HEK293 (cell line): ENCODE results near the gene SNRNP70.
A peak's percentile ranks its signal among the peaks of the same experiment; 100 is the strongest.

Experiments used
- CTCF ChIA-PET: fragments of 350-600 bp; formaldehyde crosslinking; extraction: SDS; loops from one replicate; lab custom pipeline; 2021; ENCODE audit warnings: antibody characterized with exemption; lab: Yijun Ruan, JAX
- POLR2A ChIA-PET: fragments of 300-600 bp; formaldehyde crosslinking; extraction: SDS; loops from one replicate; lab custom pipeline; 2020; ENCODE audit warnings: antibody characterized with exemption, inconsistent platforms; lab: Yijun Ruan, JAX
- H3K27ac ChIP-seq: fragments of 200-500 bp; sonication (Bioruptor generic); 2 replicates; pipeline ENCODE4 v1.5.1; 2014; ENCODE audit warnings: low read depth, low read length, control low read depth, inconsistent platforms; ENCODE audit errors: extremely low read depth
- H3K36me3 ChIP-seq, 2 experiments: fragments of 200-500 bp in 1 of 2; sonication (Bioruptor generic) in 1 of 2; 1 replicate in 1 of 2; 2 replicates in 1 of 2; pipeline ENCODE4 v1.5.1; 2014 to 2017; ENCODE audit warnings: inconsistent platforms in 2 of 2, low read length in 2 of 2; ENCODE audit not compliant: control insufficient read depth in 2 of 2, insufficient read depth in 1 of 2
- H3K4me1 ChIP-seq: fragments of 200-500 bp; sonication (Bioruptor generic); 2 replicates; pipeline ENCODE4 v1.5.1; 2014; ENCODE audit warnings: mild to moderate bottlenecking, low read length, inconsistent platforms; ENCODE audit not compliant: control insufficient read depth, insufficient read depth
- H3K4me3 ChIP-seq: 2 replicates; pipeline ENCODE4 v1.5.1; 2011; ENCODE audit warnings: low read depth, mild to moderate bottlenecking, control low read depth, low read length, moderate library complexity
- H3K9me3 ChIP-seq: fragments of 200-500 bp; sonication (Bioruptor generic); 2 replicates; pipeline ENCODE4 v1.5.1; 2014; ENCODE audit warnings: low read depth, low read length, inconsistent platforms; ENCODE audit not compliant: control insufficient read depth, insufficient read depth
- BCL11B ChIP-seq: fragments of 450-650 bp; formaldehyde crosslinking; IDR thresholded peaks from 2 replicates; pipeline ENCODE4 v1.5.1; 2016; ENCODE audit warnings: low read depth, missing biosample characterization, missing genetic modification characterization
- GFI1B ChIP-seq: fragments of 450-650 bp; formaldehyde crosslinking; IDR thresholded peaks from 2 replicates; pipeline ENCODE4 v1.5.1; 2016; ENCODE audit warnings: missing biosample characterization, missing genetic modification characterization
- HOXC10 ChIP-seq: sonication (generic); formaldehyde crosslinking; IDR thresholded peaks from 2 replicates; pipeline ENCODE4 v1.8.1; 2023; ENCODE audit warnings: mild to moderate bottlenecking, missing genetic modification reagents
- IKZF3 ChIP-seq: fragments of 450-650 bp; IDR thresholded peaks from 2 replicates; pipeline ENCODE4 v1.5.0; 2018; ENCODE audit warnings: missing biosample characterization, mild to moderate bottlenecking, missing genetic modification characterization, moderate library complexity
- PRDM1 ChIP-seq: fragments of 450-650 bp; formaldehyde crosslinking; IDR thresholded peaks from 2 replicates; pipeline ENCODE4; 2016; ENCODE audit warnings: missing biosample characterization, missing genetic modification characterization
- PRDM2 ChIP-seq: fragments of 450-650 bp; formaldehyde crosslinking; IDR thresholded peaks from 2 replicates; pipeline ENCODE4 v1.5.1; 2016; ENCODE audit warnings: missing biosample characterization, missing genetic modification characterization, borderline replicate concordance
- REPIN1 ChIP-seq: fragments of 450-650 bp; formaldehyde crosslinking; IDR thresholded peaks from 2 replicates; pipeline ENCODE4 v1.5.1; 2017; ENCODE audit warnings: missing biosample characterization, missing genetic modification characterization, low read depth
- SALL2 ChIP-seq: fragments of 450-650 bp; formaldehyde crosslinking; IDR thresholded peaks from 2 replicates; pipeline ENCODE4 v1.5.0; 2017; ENCODE audit warnings: missing biosample characterization, mild to moderate bottlenecking, missing genetic modification characterization, borderline replicate concordance
- SP2 ChIP-seq: fragments of 450-650 bp; formaldehyde crosslinking; IDR thresholded peaks from 2 replicates; pipeline ENCODE4 v1.5.1; 2016; ENCODE audit warnings: missing biosample characterization, missing genetic modification characterization
- SP7 ChIP-seq: fragments of 450-650 bp; formaldehyde crosslinking; IDR thresholded peaks from 2 replicates; pipeline ENCODE4 v1.5.1; 2016; ENCODE audit warnings: missing biosample characterization, missing genetic modification characterization
- ZNF121 ChIP-seq: fragments of 450-650 bp; formaldehyde crosslinking; IDR thresholded peaks from 2 replicates; pipeline ENCODE4 v1.5.1; 2016; ENCODE audit warnings: missing biosample characterization, missing genetic modification characterization
- ZNF16 ChIP-seq: fragments of 450-650 bp; formaldehyde crosslinking; IDR thresholded peaks from 2 replicates; pipeline ENCODE4 v1.5.1; 2016; ENCODE audit warnings: low read depth, missing biosample characterization, missing genetic modification characterization
- ZNF24 ChIP-seq: fragments of 450-650 bp; formaldehyde crosslinking; IDR thresholded peaks from 2 replicates; pipeline ENCODE4 v1.5.1; 2016; ENCODE audit warnings: missing biosample characterization, missing genetic modification characterization
- ZNF266 ChIP-seq: fragments of 450-650 bp; formaldehyde crosslinking; IDR thresholded peaks from 2 replicates; pipeline ENCODE4 v1.5.1; 2016; ENCODE audit warnings: missing biosample characterization, missing genetic modification characterization, low read depth
- ZNF311 ChIP-seq: fragments of 450-650 bp; formaldehyde crosslinking; IDR thresholded peaks from 2 replicates; pipeline ENCODE4 v1.5.1; 2017; ENCODE audit warnings: missing biosample characterization, missing genetic modification characterization, borderline replicate concordance
- ZNF658 ChIP-seq: fragments of 450-650 bp; formaldehyde crosslinking; IDR thresholded peaks from 2 replicates; pipeline ENCODE4; 2016; ENCODE audit warnings: missing biosample characterization, missing genetic modification characterization
- ZNF664 ChIP-seq: fragments of 450-650 bp; formaldehyde crosslinking; IDR thresholded peaks from 2 replicates; pipeline ENCODE4 v1.5.1; 2016; ENCODE audit warnings: missing biosample characterization, missing genetic modification characterization
- ZNF677 ChIP-seq: fragments of 450-650 bp; IDR thresholded peaks from 2 replicates; pipeline ENCODE4 v1.5.0; 2018; ENCODE audit warnings: missing biosample characterization, mild to moderate bottlenecking, missing genetic modification characterization, moderate library complexity
- ZNF747 ChIP-seq: fragments of 450-650 bp; formaldehyde crosslinking; IDR thresholded peaks from 2 replicates; pipeline ENCODE4 v1.5.1; 2016; ENCODE audit warnings: missing biosample characterization, missing genetic modification characterization
- ZNF76 ChIP-seq: fragments of 450-650 bp; formaldehyde crosslinking; IDR thresholded peaks from 2 replicates; pipeline ENCODE4; 2016; ENCODE audit warnings: low read depth, missing biosample characterization, missing genetic modification characterization, borderline replicate concordance
- ZNF792 ChIP-seq: fragments of 450-650 bp; formaldehyde crosslinking; IDR thresholded peaks from 2 replicates; pipeline ENCODE4 v1.5.1; 2016; ENCODE audit warnings: missing biosample characterization, missing genetic modification characterization
- ZNF843 ChIP-seq: fragments of 450-650 bp; formaldehyde crosslinking; IDR thresholded peaks from 2 replicates; pipeline ENCODE4 v1.5.1; 2016; ENCODE audit warnings: missing biosample characterization, missing genetic modification characterization
- ZSCAN30 ChIP-seq: fragments of 450-650 bp; IDR thresholded peaks from 2 replicates; pipeline ENCODE4 v1.5.1; 2018; ENCODE audit warnings: missing biosample characterization, mild to moderate bottlenecking, missing genetic modification characterization, moderate library complexity
- TF ChIP-seq, protein P1 (sequence below): fragments of 450-650 bp; formaldehyde crosslinking; IDR thresholded peaks from 2 replicates; pipeline ENCODE4 v1.5.1; 2017; ENCODE audit warnings: missing biosample characterization, missing genetic modification characterization
- TF ChIP-seq, protein P2 (sequence below): fragments of 450-650 bp; formaldehyde crosslinking; IDR thresholded peaks from 2 replicates; pipeline ENCODE4 v1.5.1; 2016; ENCODE audit warnings: missing biosample characterization, missing genetic modification characterization, low read depth
- TF ChIP-seq, protein P3 (sequence below): fragments of 450-650 bp; formaldehyde crosslinking; IDR thresholded peaks from 2 replicates; pipeline ENCODE4 v1.5.1; 2016; ENCODE audit warnings: missing biosample characterization, missing genetic modification characterization

The SNRNP70 gene

DNA sequence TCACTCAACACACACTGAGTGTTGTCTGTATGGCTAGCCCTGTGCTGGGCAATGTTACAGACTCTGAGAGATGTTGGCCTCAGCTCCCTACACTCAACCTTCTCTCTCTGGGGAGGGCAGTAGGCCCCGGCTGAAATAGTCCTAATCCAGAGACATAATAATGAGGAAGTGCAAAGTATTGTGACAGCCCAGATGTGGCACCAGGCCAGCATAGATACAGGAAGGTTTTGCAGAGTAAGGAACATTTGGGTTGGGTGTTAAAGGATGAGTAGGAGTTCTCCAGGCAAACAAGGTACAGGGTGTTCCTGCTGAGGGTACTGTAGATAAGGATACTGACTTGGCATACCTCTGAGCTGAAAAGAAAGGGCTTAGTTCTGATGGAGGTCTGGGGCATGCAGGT, 31.3 kb downstream of the SNRNP70 start (continued):
- no peak for TF ChIP-seq PRDM2 (tag by site-specific recombination)
- no peak for TF ChIP-seq ZSCAN30
- no peak for TF ChIP-seq ZNF24 (tag by site-specific recombination)
- 0 out of 2 replicates have a peak, but pooled peaks have one; percentile 15 for TF ChIP-seq ZNF121 (tag by site-specific recombination)
- TF ChIP-seq SP7 (tag by site-specific recombination): 0 out of 2 replicates have a peak, but pooled peaks have one; percentile 9
- no peak for TF ChIP-seq ZNF747 (tag by site-specific recombination)

DNA sequence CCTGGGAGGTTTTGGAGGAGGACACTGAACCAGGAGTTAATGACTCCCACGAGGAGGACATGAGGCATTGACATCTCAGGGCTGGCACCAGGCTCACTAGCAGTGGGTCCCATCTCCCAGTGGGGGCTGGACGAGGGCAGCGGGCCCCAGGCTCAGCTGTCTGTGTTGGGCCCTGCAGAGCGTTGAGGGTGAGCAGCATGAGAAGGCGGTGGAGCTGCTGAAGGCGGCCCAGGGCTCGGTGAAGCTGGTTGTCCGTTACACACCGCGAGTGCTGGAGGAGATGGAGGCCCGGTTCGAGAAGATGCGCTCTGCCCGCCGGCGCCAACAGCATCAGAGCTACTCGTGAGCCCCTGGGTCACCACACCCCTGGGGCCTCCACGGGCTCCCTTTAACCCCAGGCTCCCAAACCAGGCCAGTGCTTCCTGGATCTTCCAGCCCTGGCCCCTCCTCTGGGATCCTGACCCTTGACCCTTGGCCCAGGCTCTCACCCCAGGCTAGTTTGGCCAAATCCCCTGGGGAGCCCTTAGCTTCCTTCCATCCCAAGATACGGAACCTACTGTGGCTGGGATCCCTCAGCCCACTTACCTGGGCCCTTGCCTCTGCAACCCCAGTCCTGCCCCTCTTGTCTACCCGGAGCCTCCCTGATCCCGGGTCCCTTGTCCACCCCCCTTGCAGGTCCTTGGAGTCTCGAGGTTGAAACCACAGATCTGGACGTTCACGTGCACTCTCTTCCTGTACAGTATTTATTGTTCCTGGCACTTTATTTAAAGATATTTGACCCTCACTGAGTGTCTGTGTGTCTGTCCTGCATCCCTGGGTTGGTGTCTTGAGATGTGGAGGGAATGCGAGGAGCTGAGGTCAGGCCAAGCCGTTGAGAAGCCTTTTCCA, 32.7 kb downstream of the SNRNP70 start:
- peaks cover 0 to 9% of the 10 kb centered on the region in 2 experiments; a peak in 2 of 3 replicates for H3K36me3 ChIP-seq
- no peaks in the 10 kb centered on the region for H3K9me3 ChIP-seq
- ChIA-PET POLR2A (interaction anchor here (0.7 to 2.1 kb wide), 5 partner anchors 10 to 252 kb away, joined by 4 to 11 read pairs (median 4); no protein-coding TSS in a partner anchor), CTCF (interaction anchor here (0.5 to 1.7 kb wide), 3 partner anchors 9 to 91 kb away, joined by 3 to 7 read pairs (median 3); no protein-coding TSS in a partner anchor)
- H3K4me3 ChIP-seq: peak overlapping the region; percentile 54
- peak overlapping the region; percentile 82; the same call in 1 of the 2 replicates for H3K27ac ChIP-seq
- H3K4me1 ChIP-seq: peaks cover 16% of the 10 kb centered on the region
- TF ChIP-seq SALL2 (tag by site-specific recombination) (no peak), PRDM1 (tag by site-specific recombination) (no peak), SP2 (tag by site-specific recombination) (no peak), GFI1B (tag by site-specific recombination) (no peak), HOXC10 (CRISPR knock-in tag) (no peak), BCL11B (tag by site-specific recombination) (peak; percentile 60), ZNF16 (tag by site-specific recombination) (no peak), IKZF3 (tag by site-specific recombination) (0 out of 2 replicates have a peak, but pooled peaks have one; percentile 27), ZSCAN30 (no peak), REPIN1 (no peak), ZNF677 (tag by site-specific recombination) (no peak), ZNF664 (no peak), ZNF76 (tag by site-specific recombination) (no peak), ZNF658 (tag by site-specific recombination) (no peak), ZNF792 (no peak), ZNF311 (tag by site-specific recombination) (no peak), ZNF843 (tag by site-specific recombination) (no peak), ZNF266 (tag by site-specific recombination) (no peak)
- TF ChIP-seq, protein P1, sequence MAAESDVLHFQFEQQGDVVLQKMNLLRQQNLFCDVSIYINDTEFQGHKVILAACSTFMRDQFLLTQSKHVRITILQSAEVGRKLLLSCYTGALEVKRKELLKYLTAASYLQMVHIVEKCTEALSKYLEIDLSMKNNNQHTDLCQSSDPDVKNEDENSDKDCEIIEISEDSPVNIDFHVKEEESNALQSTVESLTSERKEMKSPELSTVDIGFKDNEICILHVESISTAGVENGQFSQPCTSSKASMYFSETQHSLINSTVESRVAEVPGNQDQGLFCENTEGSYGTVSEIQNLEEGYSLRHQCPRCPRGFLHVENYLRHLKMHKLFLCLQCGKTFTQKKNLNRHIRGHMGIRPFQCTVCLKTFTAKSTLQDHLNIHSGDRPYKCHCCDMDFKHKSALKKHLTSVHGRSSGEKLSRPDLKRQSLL (tag by site-specific recombination): peak; percentile 40; the same call in 1 of the 2 replicates
- TF ChIP-seq, protein P2, sequence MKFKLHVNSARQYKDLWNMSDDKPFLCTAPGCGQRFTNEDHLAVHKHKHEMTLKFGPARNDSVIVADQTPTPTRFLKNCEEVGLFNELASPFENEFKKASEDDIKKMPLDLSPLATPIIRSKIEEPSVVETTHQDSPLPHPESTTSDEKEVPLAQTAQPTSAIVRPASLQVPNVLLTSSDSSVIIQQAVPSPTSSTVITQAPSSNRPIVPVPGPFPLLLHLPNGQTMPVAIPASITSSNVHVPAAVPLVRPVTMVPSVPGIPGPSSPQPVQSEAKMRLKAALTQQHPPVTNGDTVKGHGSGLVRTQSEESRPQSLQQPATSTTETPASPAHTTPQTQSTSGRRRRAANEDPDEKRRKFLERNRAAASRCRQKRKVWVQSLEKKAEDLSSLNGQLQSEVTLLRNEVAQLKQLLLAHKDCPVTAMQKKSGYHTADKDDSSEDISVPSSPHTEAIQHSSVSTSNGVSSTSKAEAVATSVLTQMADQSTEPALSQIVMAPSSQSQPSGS (tag by site-specific recombination): no peak
- TF ChIP-seq, protein P3, sequence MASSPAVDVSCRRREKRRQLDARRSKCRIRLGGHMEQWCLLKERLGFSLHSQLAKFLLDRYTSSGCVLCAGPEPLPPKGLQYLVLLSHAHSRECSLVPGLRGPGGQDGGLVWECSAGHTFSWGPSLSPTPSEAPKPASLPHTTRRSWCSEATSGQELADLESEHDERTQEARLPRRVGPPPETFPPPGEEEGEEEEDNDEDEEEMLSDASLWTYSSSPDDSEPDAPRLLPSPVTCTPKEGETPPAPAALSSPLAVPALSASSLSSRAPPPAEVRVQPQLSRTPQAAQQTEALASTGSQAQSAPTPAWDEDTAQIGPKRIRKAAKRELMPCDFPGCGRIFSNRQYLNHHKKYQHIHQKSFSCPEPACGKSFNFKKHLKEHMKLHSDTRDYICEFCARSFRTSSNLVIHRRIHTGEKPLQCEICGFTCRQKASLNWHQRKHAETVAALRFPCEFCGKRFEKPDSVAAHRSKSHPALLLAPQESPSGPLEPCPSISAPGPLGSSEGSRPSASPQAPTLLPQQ (tag by site-specific recombination): peak; percentile 73; the same call in 1 of the 2 replicates
